A204.1 (cell line): ENCODE measurements around the gene TCL1A.

Experiments
- FAIRE-seq: peaks from 2 replicates; lab custom pipeline; 2012; peaks lifted over from hg19 to GRCh38; lab: Jason Lieb, UNC

The TCL1A gene

GRCh38 chr14:95703805-95704204 is 10.1 kb downstream of the TCL1A start:
- FAIRE-seq, result no peak

- FAIRE-seq, result no peak
Measured at GRCh38 chr14:95703341-95703740, 10.6 kb downstream of the TCL1A start.

- FAIRE-seq, result no peak
Measured at GRCh38 chr14:95701846-95702221, 12.1 kb downstream of the TCL1A start.

GRCh38 chr14:95700221-95700976 is 13.5 kb downstream of the TCL1A start:
- no peak for FAIRE-seq

- no peak for FAIRE-seq
Measured at GRCh38 chr14:95699412-95699811, 14.5 kb downstream of the TCL1A start.

- no peak for FAIRE-seq
Measured at GRCh38 chr14:95698287-95698686, 15.6 kb downstream of the TCL1A start.

- no peak for FAIRE-seq
Measured at GRCh38 chr14:95697764-95698163, 16.2 kb downstream of the TCL1A start.

GRCh38 chr14:95696741-95697140 is 17.2 kb downstream of the TCL1A start:
- no peak for FAIRE-seq

GRCh38 chr14:95695913-95696312 is 18.0 kb downstream of the TCL1A start:
- no peak for FAIRE-seq

- no peak for FAIRE-seq
Measured at GRCh38 chr14:95695051-95695450, 18.9 kb downstream of the TCL1A start.

- FAIRE-seq, result no peak
Measured at GRCh38 chr14:95692109-95692508, 21.8 kb downstream of the TCL1A start.

- no peak for FAIRE-seq
Measured at GRCh38 chr14:95691591-95691990, 22.3 kb downstream of the TCL1A start.

GRCh38 chr14:95690815-95691214 is 23.1 kb downstream of the TCL1A start:
- no peak for FAIRE-seq

GRCh38 chr14:95689441-95689840 is 24.5 kb downstream of the TCL1A start:
- no peak for FAIRE-seq

- FAIRE-seq, result no peak
Measured at GRCh38 chr14:95686935-95687334, 27.0 kb downstream of the TCL1A start.

GRCh38 chr14:95685978-95686922 is 27.7 kb downstream of the TCL1A start, which contains the start of gene TCL1B:
Gene TCL1B, plus strand, starts transcription at chr14:95686426. Its CDS starts 42 bp downstream, at chr14:95686468.
- FAIRE-seq, result no peak

- FAIRE-seq, result no peak
Measured at GRCh38 chr14:95683793-95684192, 30.1 kb downstream of the TCL1A start.

- FAIRE-seq, result no peak
Measured at GRCh38 chr14:95681153-95681552, 32.8 kb downstream of the TCL1A start.

GRCh38 chr14:95679998-95680735 is 33.8 kb downstream of the TCL1A start:
- FAIRE-seq, result no peak

GRCh38 chr14:95679148-95679815 is 34.6 kb downstream of the TCL1A start:
- no peak for FAIRE-seq

GRCh38 chr14:95677179-95677835 is 36.6 kb downstream of the TCL1A start:
- FAIRE-seq, result no peak
